Neural progenitor cell (in vitro differentiated cells): ENCODE data around the gene MED25.

Experiments used
- EZH2 ChIP-seq: fragments of 200-600 bp; sonication (generic); IDR thresholded peaks from 2 replicates; pipeline ENCODE4 v1.6.1; 2017; ENCODE audit warnings: antibody characterized with exemption, mild to moderate bottlenecking, moderate library complexity
- EZH2phosphoT487 ChIP-seq: fragments of 200-600 bp; sonication (generic); IDR thresholded peaks from 2 replicates; pipeline ENCODE4 v1.6.1; 2017; ENCODE audit warnings: antibody characterized with exemption
- TF ChIP-seq, protein P1 (sequence below): fragments of 200-600 bp; sonication (generic); IDR thresholded peaks from 2 replicates; pipeline ENCODE4 v1.5.1; 2017; ENCODE audit warnings: antibody characterized with exemption, mild to moderate bottlenecking

- TF ChIP-seq, protein P1, sequence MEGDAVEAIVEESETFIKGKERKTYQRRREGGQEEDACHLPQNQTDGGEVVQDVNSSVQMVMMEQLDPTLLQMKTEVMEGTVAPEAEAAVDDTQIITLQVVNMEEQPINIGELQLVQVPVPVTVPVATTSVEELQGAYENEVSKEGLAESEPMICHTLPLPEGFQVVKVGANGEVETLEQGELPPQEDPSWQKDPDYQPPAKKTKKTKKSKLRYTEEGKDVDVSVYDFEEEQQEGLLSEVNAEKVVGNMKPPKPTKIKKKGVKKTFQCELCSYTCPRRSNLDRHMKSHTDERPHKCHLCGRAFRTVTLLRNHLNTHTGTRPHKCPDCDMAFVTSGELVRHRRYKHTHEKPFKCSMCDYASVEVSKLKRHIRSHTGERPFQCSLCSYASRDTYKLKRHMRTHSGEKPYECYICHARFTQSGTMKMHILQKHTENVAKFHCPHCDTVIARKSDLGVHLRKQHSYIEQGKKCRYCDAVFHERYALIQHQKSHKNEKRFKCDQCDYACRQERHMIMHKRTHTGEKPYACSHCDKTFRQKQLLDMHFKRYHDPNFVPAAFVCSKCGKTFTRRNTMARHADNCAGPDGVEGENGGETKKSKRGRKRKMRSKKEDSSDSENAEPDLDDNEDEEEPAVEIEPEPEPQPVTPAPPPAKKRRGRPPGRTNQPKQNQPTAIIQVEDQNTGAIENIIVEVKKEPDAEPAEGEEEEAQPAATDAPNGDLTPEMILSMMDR = no peak
- TF ChIP-seq EZH2 = no peak
- no peak for TF ChIP-seq EZH2phosphoT487
Observed at GRCh38 chr19:49860336-49861102, 42.4 kb downstream of the MED25 start.
